NT2/D1 (cell line): ENCODE measurements around the gene PPFIBP1.

Source experiments
- DNase-seq: peaks from one replicate; pipeline ENCODE4 v3.0.0-alpha.2; 2011; ENCODE audit warnings: low read depth, low spot score
- H3K27me3 ChIP-seq: 2 replicates; pipeline ENCODE4 v1.6.0; 2011; ENCODE audit warnings: mild to moderate bottlenecking; ENCODE audit not compliant: insufficient read length, insufficient read depth
- H3K36me3 ChIP-seq: 2 replicates; pipeline ENCODE4 v1.6.1; 2011; ENCODE audit warnings: mild to moderate bottlenecking, low read length, mixed read lengths; ENCODE audit not compliant: insufficient read depth, insufficient read length
- H3K4me1 ChIP-seq: 2 replicates; pipeline ENCODE4 v1.5.1; 2011; ENCODE audit not compliant: insufficient read depth, insufficient read length
- H3K4me3 ChIP-seq: 2 replicates; pipeline ENCODE4 v1.5.1; 2011; ENCODE audit warnings: low read depth; ENCODE audit not compliant: insufficient read length
- H3K9ac ChIP-seq: 2 replicates; pipeline ENCODE4 v1.6.0; 2011; ENCODE audit warnings: low read depth; ENCODE audit not compliant: insufficient read length
- H3K9me3 ChIP-seq: 2 replicates; pipeline ENCODE4 v1.5.1; 2011; ENCODE audit warnings: mild to moderate bottlenecking, low read length; ENCODE audit not compliant: insufficient read depth
- SUZ12 ChIP-seq: IDR thresholded peaks from 2 replicates; pipeline ENCODE4 v1.6.1; 2011; ENCODE audit not compliant: insufficient read length, insufficient read depth; ENCODE audit errors: extremely low read depth
- YY1 ChIP-seq: IDR thresholded peaks from 2 replicates; pipeline ENCODE4 v1.6.1; 2011; ENCODE audit not compliant: insufficient read length, insufficient read depth
- ZNF274 ChIP-seq: IDR thresholded peaks from 2 replicates; pipeline ENCODE4 v1.6.1; 2011; ENCODE audit warnings: mild to moderate bottlenecking, low read depth, low read length

Gene PPFIBP1

DNA sequence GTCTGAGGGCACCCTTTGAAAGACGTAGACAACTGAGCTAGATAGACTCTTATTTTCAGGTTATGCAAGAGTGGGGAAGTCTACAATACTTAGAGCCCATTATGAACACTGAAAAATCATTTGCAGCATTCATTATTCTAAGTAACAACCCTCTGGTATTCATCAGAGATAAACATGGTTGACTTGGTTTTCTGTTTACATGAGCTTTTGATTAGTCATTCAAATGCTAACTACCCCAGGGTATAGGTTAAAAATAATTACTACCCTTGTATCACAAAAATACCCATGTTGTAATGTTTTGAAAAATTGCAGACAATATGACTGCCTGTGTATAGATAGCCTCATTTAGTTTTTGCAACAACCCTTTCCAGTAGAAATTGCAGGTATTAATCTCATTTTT lies 78.5 kb downstream of the PPFIBP1 start:
- no peak overlapping the region for H3K4me3 ChIP-seq
- no peak overlapping the region for H3K9ac ChIP-seq
- TF ChIP-seq YY1 (no peak), ZNF274 (no peak), SUZ12 (no peak)
- peaks cover 23% of the 10 kb centered on the region for H3K9me3 ChIP-seq
- H3K36me3 ChIP-seq = no peaks in the 10 kb centered on the region
- H3K27me3 ChIP-seq = no peaks in the 10 kb centered on the region
- H3K4me1 ChIP-seq = no peaks in the 10 kb centered on the region
- DNase-seq = no peak

DNA sequence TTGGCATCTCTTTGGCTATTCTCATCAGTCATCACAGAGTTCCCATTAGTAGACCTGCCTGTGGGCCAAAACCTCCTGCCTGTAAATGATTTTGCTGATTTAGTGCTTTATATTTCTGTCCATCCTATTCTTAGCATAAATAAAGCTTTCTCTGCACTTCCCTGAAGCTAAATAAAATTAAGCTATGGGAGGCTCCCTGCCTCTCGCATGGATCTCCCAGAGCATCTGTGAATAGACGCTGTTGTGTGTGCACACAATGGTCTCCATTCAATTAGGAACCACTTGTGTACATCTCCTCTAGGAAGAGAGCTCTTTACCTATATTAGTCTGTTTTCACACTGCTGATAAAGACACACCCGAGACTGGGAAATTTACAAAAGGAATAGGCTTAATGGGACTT lies 80.4 kb downstream of the PPFIBP1 start:
- no peak for TF ChIP-seq YY1
- no peak for TF ChIP-seq ZNF274
- TF ChIP-seq SUZ12 = no peak

DNA sequence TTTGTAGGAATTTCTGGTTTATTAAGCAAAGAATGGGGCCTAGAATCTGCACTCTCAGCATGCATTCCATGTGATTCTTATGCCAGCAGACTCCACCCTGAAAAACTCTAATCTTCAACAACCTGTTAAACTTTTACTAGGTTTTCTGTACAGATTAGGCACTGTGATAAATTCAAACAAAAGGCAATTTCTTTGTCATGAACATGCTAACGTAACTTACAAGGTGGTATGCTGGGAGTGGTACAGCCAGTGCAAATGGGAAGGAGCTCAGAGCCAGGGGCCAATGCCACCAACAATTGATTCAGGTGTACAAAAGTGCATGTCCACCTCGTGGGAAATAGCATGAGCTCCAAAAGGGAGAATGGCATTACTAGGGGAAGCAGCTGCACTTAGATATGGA lies 83.0 kb downstream of the PPFIBP1 start:
- no peak for DNase-seq
- Histone ChIP-seq H3K36me3 (no peaks in the 10 kb centered on the region), H3K27me3 (no peaks in the 10 kb centered on the region), H3K9me3 (peaks cover 19% of the 10 kb centered on the region), H3K9ac (no peak overlapping the region), H3K4me3 (no peak overlapping the region), H3K4me1 (no peaks in the 10 kb centered on the region)
- TF ChIP-seq YY1 (no peak), SUZ12 (no peak), ZNF274 (no peak)

More for the DNA sequence above, 80.4 kb downstream of the PPFIBP1 start:
- no peaks in the 10 kb centered on the region for H3K36me3 ChIP-seq
- no peak for DNase-seq
- H3K9ac ChIP-seq = no peak overlapping the region
- H3K4me1 ChIP-seq = no peaks in the 10 kb centered on the region
- H3K4me3 ChIP-seq = no peak overlapping the region
- no peaks in the 10 kb centered on the region for H3K27me3 ChIP-seq
- peaks cover 19% of the 10 kb centered on the region for H3K9me3 ChIP-seq

- Histone ChIP-seq H3K4me3 (no peak overlapping the region), H3K9ac (no peak overlapping the region), H3K9me3 (peaks cover 19% of the 10 kb centered on the region), H3K36me3 (peaks cover 3% of the 10 kb centered on the region), H3K4me1 (no peaks in the 10 kb centered on the region), H3K27me3 (no peaks in the 10 kb centered on the region)
- TF ChIP-seq YY1 = no peak
- no peak for DNase-seq
These were observed 83.6 kb downstream of the PPFIBP1 start for GRCh38 chr12:27607591-27607990.

DNA sequence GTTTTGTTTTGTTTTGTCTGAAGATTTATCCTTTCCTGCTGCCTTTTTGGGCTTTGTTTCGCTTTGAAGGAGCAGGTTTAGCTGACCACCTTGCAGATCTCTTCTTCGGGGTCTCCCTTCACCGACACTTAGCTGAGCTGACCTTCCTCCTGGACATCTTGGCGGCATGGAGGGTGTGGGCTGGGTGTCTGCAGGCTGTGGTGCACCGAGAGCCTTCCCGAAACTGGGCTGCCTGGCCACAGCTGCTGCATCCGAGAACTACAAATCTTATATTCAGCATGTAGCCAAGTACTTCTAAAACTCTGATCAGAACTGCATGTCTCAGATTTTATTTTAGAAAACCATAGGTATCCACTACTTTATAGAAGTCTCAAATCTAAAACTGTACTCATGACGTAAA lies 84.9 kb downstream of the PPFIBP1 start:
- no peak overlapping the region for H3K9ac ChIP-seq
- no peak for TF ChIP-seq YY1
- no peak for TF ChIP-seq ZNF274
- TF ChIP-seq SUZ12 = no peak
- no peak overlapping the region for H3K4me3 ChIP-seq
- H3K9me3 ChIP-seq = peaks cover 12% of the 10 kb centered on the region
- no peak for DNase-seq
- H3K27me3 ChIP-seq = no peaks in the 10 kb centered on the region
- H3K4me1 ChIP-seq = no peaks in the 10 kb centered on the region
- peaks cover 3% of the 10 kb centered on the region for H3K36me3 ChIP-seq

GRCh38 chr12:27610374-27610773 lies 86.4 kb downstream of the PPFIBP1 start:
- H3K4me1 ChIP-seq = no peaks in the 10 kb centered on the region
- no peaks in the 10 kb centered on the region for H3K9me3 ChIP-seq
- DNase-seq = no peak
- no peak for TF ChIP-seq YY1
- TF ChIP-seq ZNF274 = no peak
- TF ChIP-seq SUZ12 = no peak
- peaks cover 3% of the 10 kb centered on the region for H3K36me3 ChIP-seq
- no peak overlapping the region for H3K9ac ChIP-seq
- no peaks in the 10 kb centered on the region for H3K27me3 ChIP-seq
- no peak overlapping the region for H3K4me3 ChIP-seq

DNA sequence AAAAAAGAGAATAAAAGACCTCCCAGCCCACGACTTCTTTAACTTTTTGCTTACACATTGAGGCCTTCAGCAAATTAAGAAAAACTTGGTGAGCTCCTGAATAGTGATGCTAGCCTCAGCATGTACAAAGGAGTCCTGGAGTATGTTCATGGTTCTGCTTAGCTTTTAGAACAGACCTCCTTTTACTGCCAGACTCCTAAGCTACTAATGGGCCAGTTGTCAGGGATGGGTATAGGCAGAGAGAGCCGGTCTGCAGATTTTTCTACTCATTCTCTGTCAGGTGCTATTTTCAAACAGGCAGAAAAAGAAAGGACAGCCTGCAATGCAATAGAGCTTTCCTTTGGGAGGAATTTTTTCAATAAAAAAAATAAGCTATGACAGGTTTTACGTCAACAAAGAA lies 90.4 kb downstream of the PPFIBP1 start:
- H3K27me3 ChIP-seq = no peaks in the 10 kb centered on the region
- peaks cover 3% of the 10 kb centered on the region for H3K36me3 ChIP-seq
- no peaks in the 10 kb centered on the region for H3K4me1 ChIP-seq
- DNase-seq = no peak
- TF ChIP-seq ZNF274 (no peak), SUZ12 (no peak), YY1 (no peak)
- no peak overlapping the region for H3K9ac ChIP-seq
- no peaks in the 10 kb centered on the region; the same call in 1 of the 2 replicates for H3K9me3 ChIP-seq
- H3K4me3 ChIP-seq = no peak overlapping the region

GRCh38 chr12:27614866-27615265 lies 90.9 kb downstream of the PPFIBP1 start:
- peaks cover 5% of the 10 kb centered on the region for H3K36me3 ChIP-seq
- H3K4me1 ChIP-seq = no peaks in the 10 kb centered on the region
- TF ChIP-seq YY1 = no peak
- no peak for TF ChIP-seq SUZ12
- TF ChIP-seq ZNF274 = no peak
- H3K9ac ChIP-seq = no peak overlapping the region
- no peaks in the 10 kb centered on the region; the same call in 1 of the 2 replicates for H3K9me3 ChIP-seq
- no peak overlapping the region for H3K4me3 ChIP-seq
- no peaks in the 10 kb centered on the region for H3K27me3 ChIP-seq
- DNase-seq = no peak
